ENCODE data around the gene KCNH2. TPM values are rescaled to one million over a fixed set of nuclear protein-coding genes. Genes with fewer than 3 reads are reported as not detected.
"Not testable (repeated sequence)": the region's sequence is repeated elsewhere in the genome, so short reads cannot be mapped to it uniquely, and the experiment has no call there.

Gene KCNH2
- total RNA-seq, 1 donor from 2014 or later, result not detected

- DNase-seq, result no peak
These were observed 34.0 kb upstream of the KCNH2 start for GRCh38 chr7:151012031-151012692.

- DNase-seq, result not testable (repeated sequence)
These were observed 33.5 kb upstream of the KCNH2 start for GRCh38 chr7:151011616-151012015.

- no peak for DNase-seq
These were observed 32.9 kb upstream of the KCNH2 start for GRCh38 chr7:151011097-151011409.

- DNase-seq, result no peak
These were observed 32.4 kb upstream of the KCNH2 start for GRCh38 chr7:151010307-151011096.

GRCh38 chr7:151010037-151010306 lies 31.9 kb upstream of the KCNH2 start:
- no peak for DNase-seq

GRCh38 chr7:151009327-151010036 lies 31.4 kb upstream of the KCNH2 start:
- no peak for DNase-seq

GRCh38 chr7:151008511-151009323 lies 30.6 kb upstream of the KCNH2 start:
- peak; percentile 78 for DNase-seq

GRCh38 chr7:151008143-151008510 lies 30.0 kb upstream of the KCNH2 start:
- peak; percentile 72 for DNase-seq

- peak; percentile 23 for DNase-seq
These were observed 29.4 kb upstream of the KCNH2 start for GRCh38 chr7:151007469-151007898.

- DNase-seq, result no peak
These were observed 28.6 kb upstream of the KCNH2 start for GRCh38 chr7:151006590-151007300.

GRCh38 chr7:151005566-151005965 lies 27.4 kb upstream of the KCNH2 start:
- no peak for DNase-seq

- peak; percentile 89 for DNase-seq
These were observed 25.5 kb upstream of the KCNH2 start for GRCh38 chr7:151003572-151003971.

GRCh38 chr7:151001546-151001945 lies 23.4 kb upstream of the KCNH2 start:
- DNase-seq, result no peak

GRCh38 chr7:151000897-151001495 lies 22.9 kb upstream of the KCNH2 start:
- no peak for DNase-seq

GRCh38 chr7:150999497-151000230 lies 21.5 kb upstream of the KCNH2 start:
- DNase-seq, result no peak

- DNase-seq, result no peak
These were observed 20.9 kb upstream of the KCNH2 start for GRCh38 chr7:150999001-150999400.

GRCh38 chr7:150998341-150998740 lies 20.2 kb upstream of the KCNH2 start:
- DNase-seq, result no peak

- DNase-seq, result no peak
These were observed 19.7 kb upstream of the KCNH2 start for GRCh38 chr7:150997817-150998216.

GRCh38 chr7:150997075-150997511 lies 19.0 kb upstream of the KCNH2 start:
- DNase-seq, result no peak

GRCh38 chr7:150996376-150997074 lies 18.4 kb upstream of the KCNH2 start:
- no peak for DNase-seq

Measured in dermis blood vessel endothelial cell (primary cell).